AG04449 (cell line): ENCODE measurements around the gene CDH22.

ENCODE experiments used
- CTCF ChIA-PET: fragments of 350-600 bp; formaldehyde crosslinking; extraction: SDS; loops from one replicate; lab custom pipeline; 2021; ENCODE audit warnings: antibody characterized with exemption; lab: Yijun Ruan, JAX
- POLR2A ChIA-PET: fragments of 400-600, 350-600 bp; formaldehyde crosslinking; extraction: SDS; loops from one replicate; lab custom pipeline; 2020; ENCODE audit warnings: antibody characterized with exemption, inconsistent platforms; lab: Yijun Ruan, JAX
- DNase-seq: peaks from one replicate; pipeline ENCODE4 v3.0.0-alpha.2; 2010; ENCODE audit warnings: low read depth, low spot score
- H3K4me3 ChIP-seq: 2 replicates; pipeline ENCODE4 v1.5.1; 2011; ENCODE audit warnings: low read depth, mild to moderate bottlenecking, control low read depth, low read length
- CTCF ChIP-seq: IDR thresholded peaks from one replicate; pipeline ENCODE4 v1.5.1; 2011; ENCODE audit warnings: mild to moderate bottlenecking, moderate library complexity, low read length, control low read depth, inconsistent platforms; ENCODE audit not compliant: insufficient read depth; ENCODE audit errors: missing control alignments

Gene CDH22

GRCh38 chr20:46269372-46269771, 38.9 kb downstream of the CDH22 start:
- H3K4me3 ChIP-seq: no peak overlapping the region
- no peak for TF ChIP-seq CTCF
- no peak for DNase-seq
- CTCF ChIA-PET: no interaction called here
- POLR2A ChIA-PET: no interaction called here

DNA sequence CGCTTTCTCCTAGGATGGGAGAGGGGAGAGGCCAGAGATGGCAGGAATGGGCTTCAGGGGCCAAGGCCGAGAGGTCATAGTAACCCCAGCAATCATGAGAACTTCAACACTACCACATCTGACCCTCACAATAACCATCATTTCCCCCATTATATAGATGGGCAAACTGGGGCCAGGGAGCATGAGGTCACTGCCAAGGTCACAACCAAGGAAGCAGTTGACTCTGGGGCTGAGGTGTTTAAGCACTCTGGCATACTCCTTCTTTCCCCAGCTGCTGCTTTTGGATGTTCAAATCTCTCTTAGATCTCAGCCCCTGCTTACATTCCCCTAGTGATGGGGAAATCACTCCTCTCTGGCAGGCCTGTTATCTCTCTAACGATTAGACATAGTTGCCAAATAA, 39.6 kb downstream of the CDH22 start:
- CTCF ChIA-PET: no interaction called here
- POLR2A ChIA-PET: no interaction called here

DNA sequence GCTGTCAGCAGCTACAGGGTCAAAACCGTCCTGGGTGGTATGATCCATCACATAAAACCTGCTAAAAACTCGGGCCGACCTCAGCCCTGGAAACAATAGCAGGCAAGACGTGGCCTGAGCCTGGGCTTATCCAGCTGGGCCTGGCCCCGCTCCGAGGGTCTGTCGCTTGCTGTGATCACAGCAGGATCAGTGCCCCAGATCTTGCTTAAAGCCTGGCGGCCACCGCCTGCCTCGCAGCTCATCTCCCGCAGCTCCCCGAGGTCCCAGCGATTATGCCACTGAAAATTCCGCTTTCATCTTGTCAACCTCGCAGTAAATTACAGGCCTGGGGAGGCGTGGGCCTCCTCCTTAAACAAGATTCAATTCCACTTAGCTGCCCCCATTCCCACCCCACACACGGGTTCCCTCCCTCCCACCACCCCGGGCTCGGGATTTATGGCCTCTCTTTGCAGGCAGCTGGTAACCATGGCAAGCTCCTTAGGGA, 40.1 kb downstream of the CDH22 start:
- CTCF ChIA-PET: interaction anchor here (1.3 kb wide), 1 partner anchor 254 kb away, joined by 4 read pairs; no protein-coding TSS in a partner anchor
- TF ChIP-seq CTCF: no peak
- no peak for DNase-seq
- H3K4me3 ChIP-seq: no peak overlapping the region
- POLR2A ChIA-PET: no interaction called here

More for the DNA sequence above, 39.6 kb downstream of the CDH22 start:
- no peak overlapping the region for H3K4me3 ChIP-seq
- no peak for TF ChIP-seq CTCF
- DNase-seq: no peak

GRCh38 chr20:46267108-46268105, 40.9 kb downstream of the CDH22 start:
- ChIA-PET POLR2A (no interaction called here), CTCF (interaction anchor here (1.3 kb wide), 1 partner anchor 253 kb away, joined by 4 read pairs; no protein-coding TSS in a partner anchor)
- no peak for TF ChIP-seq CTCF
- H3K4me3 ChIP-seq: no peak overlapping the region
- DNase-seq: no peak

- ChIA-PET POLR2A (no interaction called here), CTCF (no interaction called here)
- no peak for TF ChIP-seq CTCF
- H3K4me3 ChIP-seq: no peak overlapping the region
- DNase-seq: no peak
Observed at GRCh38 chr20:46265539-46265938, 42.8 kb downstream of the CDH22 start.
